Kidney capillary endothelial cell (primary cell): ENCODE results near the gene PPT1.
A peak's percentile ranks its signal among the peaks of the same experiment; 100 is the strongest.
"Not testable (repeated sequence)": the region's sequence is repeated elsewhere in the genome, so short reads cannot be mapped to it uniquely, and the experiment has no call there.

Experiments used
- DNase-seq: peaks from one replicate; pipeline ENCODE4 v3.0.0-alpha.2; 2018; ENCODE audit warnings: low spot score

PPT1 gene

GRCh38 chr1:40056519-40057309 is 40.3 kb downstream of the PPT1 start:
- DNase-seq: no peak

GRCh38 chr1:40053138-40053887 is 43.7 kb downstream of the PPT1 start:
- DNase-seq: no peak

GRCh38 chr1:40050863-40051262 is 46.2 kb downstream of the PPT1 start:
- DNase-seq: no peak

GRCh38 chr1:40049725-40050124 is 47.3 kb downstream of the PPT1 start:
- no peak for DNase-seq

- DNase-seq: no peak
These were observed 49.3 kb downstream of the PPT1 start for GRCh38 chr1:40047769-40048168.

- DNase-seq: no peak
These were observed 49.8 kb downstream of the PPT1 start for GRCh38 chr1:40047276-40047675.

DNA sequence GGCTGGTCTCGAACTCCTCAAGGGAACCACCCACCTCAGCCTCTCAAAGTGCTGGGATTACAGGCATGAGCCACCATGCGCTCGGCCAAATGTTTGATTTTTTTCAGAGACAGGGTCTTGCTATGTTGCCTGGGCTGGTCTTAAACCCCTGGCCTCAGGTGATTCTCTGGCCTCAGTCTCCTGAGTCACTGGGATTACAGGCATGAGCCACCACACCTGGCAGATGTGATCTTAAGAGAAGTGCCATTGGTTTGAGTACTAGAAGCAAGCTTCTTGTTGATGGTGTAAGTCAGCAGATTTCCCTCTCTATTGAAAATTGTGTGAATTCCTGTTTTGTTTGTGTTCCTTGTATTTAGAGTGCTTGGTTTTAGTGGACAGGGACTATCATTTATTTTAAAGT is 51.3 kb downstream of the PPT1 start:
- no peak for DNase-seq

GRCh38 chr1:40045182-40045581 is 51.9 kb downstream of the PPT1 start:
- DNase-seq: no peak

DNA sequence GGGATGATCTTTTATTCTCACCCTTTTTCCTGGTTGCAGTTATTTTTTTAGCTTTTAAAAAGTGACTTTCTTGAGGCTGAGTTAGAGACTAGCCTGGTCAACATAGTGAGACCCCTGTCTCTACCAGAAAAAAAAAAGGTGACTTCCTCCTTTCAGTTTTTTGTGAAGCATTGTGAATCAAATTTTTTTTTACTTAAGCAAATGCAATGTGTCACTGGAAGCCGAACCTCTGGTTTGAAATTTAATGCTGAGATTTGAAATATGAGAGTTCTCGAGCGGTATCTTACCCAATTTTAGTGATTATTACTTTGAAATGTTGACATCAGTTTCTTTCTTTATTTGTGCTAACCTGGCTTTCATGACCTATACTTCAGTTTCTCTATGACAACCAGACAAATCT is 52.9 kb downstream of the PPT1 start:
- no peak for DNase-seq

GRCh38 chr1:40042341-40042740 is 54.7 kb downstream of the PPT1 start:
- DNase-seq: peak; percentile 42

- DNase-seq: no peak
These were observed 55.6 kb downstream of the PPT1 start for GRCh38 chr1:40041466-40041838.

- peak; percentile 97 for DNase-seq
These were observed 56.3 kb downstream of the PPT1 start, which contains the start of gene CAP1 for GRCh38 chr1:40040511-40041465. CAP1 (plus strand) TSS chr1:40040729; CDS start chr1:40059347, 18,618 bp downstream.

DNA sequence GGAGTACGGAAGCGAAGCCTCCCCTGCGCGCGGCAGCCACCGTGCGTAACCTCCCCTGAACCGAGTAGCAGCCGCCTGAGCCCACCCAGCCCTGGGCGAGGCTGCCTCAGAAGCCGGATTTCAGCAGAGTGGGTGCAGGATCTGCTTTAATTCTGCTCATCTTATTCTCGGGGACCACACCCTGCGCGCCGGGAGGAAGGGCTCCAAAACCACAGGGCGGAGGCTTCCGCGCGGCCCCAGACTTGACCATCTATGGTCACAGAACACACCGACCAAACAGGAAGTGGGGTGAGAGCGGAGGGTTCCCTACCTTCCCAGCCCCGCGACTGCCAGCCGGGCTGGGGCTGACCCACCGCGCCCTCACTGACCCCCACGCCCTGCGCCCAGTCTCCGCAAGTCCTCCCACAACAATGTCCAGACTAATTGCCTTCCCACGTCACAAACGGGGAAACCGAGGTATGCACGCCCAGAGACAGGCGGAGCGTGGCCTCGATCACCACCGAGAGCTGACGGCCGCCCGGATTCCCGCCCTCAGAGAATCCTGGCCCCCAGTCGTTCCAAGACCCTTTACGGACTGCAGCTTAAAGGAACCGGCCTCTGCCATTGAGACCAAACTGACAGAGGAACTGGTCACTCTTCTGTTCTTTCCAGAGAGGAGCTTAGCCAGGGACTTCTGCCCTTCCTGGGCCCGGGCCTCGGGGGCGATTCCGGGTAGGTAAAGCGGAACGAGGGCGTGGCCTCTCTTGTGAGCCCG is 57.1 kb downstream of the PPT1 start:
- peak; percentile 65 for DNase-seq

- DNase-seq: peak; percentile 48
These were observed 57.8 kb downstream of the PPT1 start for GRCh38 chr1:40039245-40039756.

DNA sequence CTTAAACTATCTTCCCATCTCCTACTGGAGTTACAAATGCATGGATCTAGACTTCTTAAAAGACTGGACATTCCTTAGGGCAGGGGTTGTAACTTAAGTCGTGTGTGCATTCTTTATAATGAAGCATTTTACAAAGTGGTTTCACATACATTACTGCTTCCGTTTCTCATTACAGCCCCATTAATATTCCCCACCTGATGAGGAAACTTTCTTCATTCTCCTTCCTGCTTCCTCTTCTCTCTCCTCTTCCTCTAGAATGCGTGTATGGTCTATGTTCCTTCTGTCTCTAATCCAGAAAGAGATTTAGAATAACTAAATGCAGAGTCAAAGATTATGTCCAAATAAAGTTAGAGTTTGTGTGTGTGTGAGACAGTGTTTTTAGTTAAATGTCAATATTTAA is 58.4 kb downstream of the PPT1 start:
- no peak for DNase-seq

GRCh38 chr1:40037254-40037653 is 59.8 kb downstream of the PPT1 start:
- DNase-seq: not testable (repeated sequence)

DNA sequence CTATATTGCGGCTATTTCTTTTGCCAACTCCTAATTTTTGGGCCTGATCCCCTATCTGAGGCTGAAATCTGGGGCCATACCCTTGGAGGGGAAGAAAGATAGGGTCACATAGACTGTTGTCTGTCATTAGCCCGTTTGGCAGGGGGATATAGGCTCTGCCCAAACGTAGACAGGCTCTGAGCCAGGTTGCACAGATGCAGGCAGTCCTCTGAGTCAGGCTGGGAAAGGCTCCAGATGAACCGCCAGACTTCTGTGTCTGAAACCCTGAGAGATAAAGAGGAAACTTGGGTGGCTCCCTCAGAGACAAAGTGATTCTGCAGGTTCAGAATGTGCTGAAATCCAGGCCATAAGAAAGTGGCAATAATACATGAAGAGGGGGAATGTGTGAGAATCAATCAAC is 60.5 kb downstream of the PPT1 start:
- no peak for DNase-seq

DNA sequence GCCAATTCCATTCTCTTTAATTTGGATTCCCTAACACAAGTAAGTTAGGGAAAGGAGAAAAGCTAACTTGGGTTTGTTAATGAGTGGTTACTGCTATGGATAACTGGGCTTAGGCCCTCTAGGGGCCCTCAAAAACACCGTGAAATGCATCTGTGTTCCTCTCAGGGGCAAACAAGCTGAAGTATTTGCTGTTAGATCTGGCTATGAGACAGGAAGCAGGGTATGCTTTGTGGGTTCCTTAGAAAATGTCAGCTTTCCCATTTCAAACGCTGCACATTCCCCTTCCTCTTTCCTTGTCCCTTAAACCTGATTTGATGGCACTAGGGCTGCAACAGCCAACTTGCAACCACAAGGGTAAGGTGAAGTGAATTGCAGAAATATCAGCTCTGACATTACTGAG is 62.2 kb downstream of the PPT1 start:
- no peak for DNase-seq

GRCh38 chr1:40032240-40032891 is 64.7 kb downstream of the PPT1 start:
- peak; percentile 38 for DNase-seq

DNA sequence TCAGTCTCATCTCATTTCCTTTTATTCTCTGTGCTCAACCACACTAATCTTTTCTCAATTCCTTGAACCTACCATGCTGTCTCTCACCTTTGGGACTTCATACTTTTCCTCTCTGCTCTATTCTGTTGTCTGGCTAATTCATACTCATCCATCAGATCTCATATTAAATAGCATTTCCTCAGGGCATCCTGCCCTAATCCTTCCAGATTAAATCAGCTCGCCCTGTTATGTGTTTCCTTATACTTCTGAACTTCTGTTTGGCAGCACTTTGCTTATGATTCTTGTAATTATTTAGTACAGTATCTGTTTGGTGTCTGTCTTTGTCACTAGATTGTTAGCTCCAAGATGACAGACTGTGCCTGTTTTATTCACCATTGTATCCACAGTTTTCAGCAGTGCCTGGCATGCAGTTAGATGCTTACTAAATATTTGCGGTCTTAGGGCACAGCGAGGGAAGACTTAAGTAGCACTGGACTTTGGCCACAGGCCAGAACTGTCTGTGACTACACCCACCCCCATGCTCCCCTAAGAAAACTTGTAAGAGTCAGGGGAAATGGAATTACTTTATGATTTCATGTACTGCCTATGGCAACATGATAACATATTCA is 66.4 kb downstream of the PPT1 start:
- DNase-seq: no peak
